GM12873 (cell line): Measurements from ENCODE around the gene ATN1.

ENCODE experiments used
- CTCF ChIP-seq: IDR thresholded peaks from 2 replicates; pipeline ENCODE4 v1.5.1; 2012; ENCODE audit warnings: low read depth, mild to moderate bottlenecking, moderate library complexity, low read length, control low read depth; ENCODE audit not compliant: insufficient read depth; ENCODE audit errors: missing control alignments

The ATN1 gene

GRCh38 chr12:6965026-6965661, 37.4 kb downstream of the ATN1 start:
- peak; percentile 90 for TF ChIP-seq CTCF

- no peak for TF ChIP-seq CTCF
Measured at GRCh38 chr12:6965714-6966113, 38.0 kb downstream of the ATN1 start.

GRCh38 chr12:6966351-6966750, 38.6 kb downstream of the ATN1 start:
- no peak for TF ChIP-seq CTCF

GRCh38 chr12:6967651-6968100, 39.9 kb downstream of the ATN1 start:
- TF ChIP-seq CTCF = no peak

GRCh38 chr12:6968426-6968825, 40.7 kb downstream of the ATN1 start:
- no peak for TF ChIP-seq CTCF

- TF ChIP-seq CTCF = no peak
Measured at GRCh38 chr12:6970096-6970527, 42.4 kb downstream of the ATN1 start.

GRCh38 chr12:6974180-6974579, 46.4 kb downstream of the ATN1 start:
- no peak for TF ChIP-seq CTCF
